Uterus (tissue), 2 donors: ENCODE measurements around the gene DNAJB2.

Experiments
- CTCF ChIP-seq, 4 experiments: fragments of 200-600 bp in 2 of 4; fragments of 450-650 bp in 2 of 4; sonication (generic) in 2 of 4; IDR thresholded peaks; one replicate each; pipeline ENCODE4 v1.5.1; 2016 to 2019; ENCODE audit warnings: antibody characterized with exemption in 4 of 4, mild to moderate bottlenecking in 2 of 4, moderate library complexity in 1 of 4
- POLR2A ChIP-seq, 2 donors: fragments of 450-650 bp; IDR thresholded peaks; one replicate each; pipeline ENCODE4 v1.6.1; 2016; ENCODE audit warnings: antibody characterized with exemption in 2 of 2, mild to moderate bottlenecking in 1 of 2, moderate library complexity in 1 of 2

DNA sequence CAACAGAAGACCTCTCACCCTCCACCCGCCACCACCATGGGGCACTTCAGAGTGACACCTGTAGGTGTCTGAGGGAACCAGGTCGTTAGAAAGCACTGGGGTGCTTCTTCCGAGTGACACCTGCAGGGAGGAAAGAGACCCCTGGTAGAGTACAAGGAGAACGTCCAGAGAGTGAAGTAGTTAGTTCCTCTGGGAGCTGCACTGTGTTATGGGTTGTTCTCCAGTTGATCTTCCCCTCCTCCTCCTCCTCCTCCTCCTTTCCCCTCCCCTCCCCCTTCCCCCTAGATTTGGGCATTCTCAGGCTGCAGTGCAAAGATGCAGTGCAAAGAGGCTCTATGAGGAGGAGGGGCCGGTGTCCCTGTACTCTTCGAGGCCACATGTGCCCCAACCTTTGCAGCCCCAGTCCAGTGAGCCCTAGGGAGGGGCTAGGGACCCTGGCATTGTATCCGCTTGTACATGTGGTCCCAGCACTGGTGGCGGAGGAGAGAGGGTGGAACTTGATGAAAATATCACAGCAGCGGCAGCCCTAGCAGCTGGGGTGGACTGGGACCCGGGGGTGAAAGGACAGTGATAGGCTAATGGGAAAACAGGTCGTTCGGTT, 850 bp downstream of the DNAJB2 start:
- TF ChIP-seq CTCF (IDR thresholded peaks at IDR 0.05) (no peak), POLR2A (IDR thresholded peaks at IDR 0.05) (no peak)
